WTC11 (cell line): ENCODE measurements around the gene INHBC. TPM values are rescaled to one million over a fixed set of nuclear protein-coding genes. Genes with fewer than 3 reads are reported as not detected.

Source experiments
- ATAC-seq: fragments of 200-7000 bp; cut with Tn5 transposase; 2 replicates; pipeline ENCODE4 v1.10.0; 2021; ENCODE audit warnings: mild to moderate bottlenecking, moderate library complexity
- CTCF ChIA-PET: fragments of 300-600 bp; sonication (Branson Sonifier 250); formaldehyde crosslinking; loops from one replicate; lab custom pipeline; 2021; ENCODE audit warnings: antibody characterized with exemption; lab: Charles Lee
- POLR2A ChIA-PET: fragments of 350-600 bp; sonication (Branson Sonifier 250); formaldehyde crosslinking; loops from one replicate; lab custom pipeline; 2021; ENCODE audit warnings: antibody characterized with exemption; lab: Charles Lee
- DNase-seq: peaks from one replicate; pipeline ENCODE4 v3.0.0; 2021; ENCODE audit warnings: low spot score
- H3K27ac Mint-ChIP-seq: 2 replicates; pipeline ENCODE4 v1.8.0; 2021; ENCODE audit warnings: mixed read lengths
- H3K27me3 Mint-ChIP-seq: 2 replicates; pipeline ENCODE4 v1.8.0; 2021; ENCODE audit warnings: low read depth, mild to moderate bottlenecking, moderate library complexity, mixed read lengths
- H3K36me3 Mint-ChIP-seq: 2 replicates; pipeline ENCODE4 v1.8.0; 2021; ENCODE audit warnings: mixed read lengths
- H3K4me1 Mint-ChIP-seq: 2 replicates; pipeline ENCODE4 v1.8.0; 2022; ENCODE audit warnings: mixed read lengths
- H3K4me3 Mint-ChIP-seq: 2 replicates; pipeline ENCODE4 v1.8.0; 2021; ENCODE audit warnings: mild to moderate bottlenecking, moderate library complexity, mixed read lengths
- H3K9me3 Mint-ChIP-seq: 2 replicates; pipeline ENCODE4 v1.8.0; 2021; ENCODE audit warnings: mixed read lengths
- ATF1 ChIP-seq: sonication (generic); formaldehyde crosslinking; IDR thresholded peaks from 2 replicates; pipeline ENCODE4 v1.8.1; 2023; ENCODE audit warnings: mild to moderate bottlenecking, moderate library complexity, missing genetic modification reagents
- CBFB ChIP-seq: sonication (generic); formaldehyde crosslinking; IDR thresholded peaks from 2 replicates; pipeline ENCODE4 v1.8.1; 2022; ENCODE audit warnings: mild to moderate bottlenecking, low read depth, missing genetic modification reagents
- CREM ChIP-seq: sonication (generic); formaldehyde crosslinking; IDR thresholded peaks from 2 replicates; pipeline ENCODE4 v1.8.1; 2022; ENCODE audit warnings: mild to moderate bottlenecking, missing genetic modification reagents, moderate library complexity
- ETV6 ChIP-seq: sonication (generic); formaldehyde crosslinking; IDR thresholded peaks from 2 replicates; pipeline ENCODE4 v1.8.1; 2022; ENCODE audit warnings: mild to moderate bottlenecking, missing genetic modification reagents
- FOXP1 ChIP-seq: sonication (generic); formaldehyde crosslinking; IDR thresholded peaks from 2 replicates; pipeline ENCODE4 v1.8.0; 2022; ENCODE audit warnings: missing genetic modification reagents, mild to moderate bottlenecking, moderate library complexity, borderline replicate concordance
- GRHL2 ChIP-seq: fragments of 250-450 bp; sonication (Bioruptor Pico); IDR thresholded peaks from 2 replicates; pipeline ENCODE4 v1.8.0; 2022; ENCODE audit warnings: mild to moderate bottlenecking, moderate library complexity; ENCODE audit not compliant: insufficient replicate concordance, severe bottlenecking
- IRF2 ChIP-seq: sonication (generic); formaldehyde crosslinking; IDR thresholded peaks from 2 replicates; pipeline ENCODE4 v1.8.0; 2022; ENCODE audit warnings: low read depth, missing genetic modification reagents, borderline replicate concordance
- MYBL2 ChIP-seq: sonication (generic); formaldehyde crosslinking; IDR thresholded peaks from 2 replicates; pipeline ENCODE4 v1.8.1; 2023; ENCODE audit warnings: mild to moderate bottlenecking, moderate library complexity, missing genetic modification reagents
- NR1H2 ChIP-seq: sonication (generic); formaldehyde crosslinking; IDR thresholded peaks from 2 replicates; pipeline ENCODE4 v1.9.0; 2021; ENCODE audit warnings: mild to moderate bottlenecking, moderate library complexity, missing genetic modification reagents
- NR3C1 ChIP-seq: sonication (generic); formaldehyde crosslinking; conservative IDR thresholded peaks from 2 replicates; pipeline ENCODE4 v1.8.1; 2023; ENCODE audit warnings: low read depth, mild to moderate bottlenecking, missing genetic modification reagents
- OVOL2 ChIP-seq: fragments of 250-450 bp; sonication (Bioruptor Pico); IDR thresholded peaks from 2 replicates; pipeline ENCODE4 v1.9.0; 2021; ENCODE audit warnings: mild to moderate bottlenecking, borderline replicate concordance
- SMAD3 ChIP-seq: sonication (generic); formaldehyde crosslinking; IDR thresholded peaks from 2 replicates; pipeline ENCODE4 v1.8.0; 2022; ENCODE audit warnings: missing genetic modification reagents, mild to moderate bottlenecking, borderline replicate concordance
- ZNF121 ChIP-seq: sonication (generic); formaldehyde crosslinking; IDR thresholded peaks from 2 replicates; pipeline ENCODE4 v1.8.0; 2023; ENCODE audit warnings: missing genetic modification reagents
- ZNF232 ChIP-seq: sonication (generic); formaldehyde crosslinking; IDR thresholded peaks from 2 replicates; pipeline ENCODE4 v1.8.0; 2022; ENCODE audit warnings: mild to moderate bottlenecking, missing genetic modification reagents
- ZNF263 ChIP-seq: sonication (generic); formaldehyde crosslinking; IDR thresholded peaks from 2 replicates; pipeline ENCODE4 v1.8.1; 2022; ENCODE audit warnings: low read depth, mild to moderate bottlenecking, moderate library complexity, missing genetic modification reagents
- ZNF416 ChIP-seq: fragments of 250-450 bp; sonication (Bioruptor Pico); IDR thresholded peaks from 2 replicates; pipeline ENCODE4 v1.9.0; 2021; ENCODE audit warnings: mild to moderate bottlenecking, inconsistent platforms
- ZNF423 ChIP-seq: fragments of 250-450 bp; sonication (Bioruptor Pico); IDR thresholded peaks from 2 replicates; pipeline ENCODE4 v2.1.2; 2022; ENCODE audit warnings: mild to moderate bottlenecking, moderate library complexity
- total RNA-seq: library from RNA; stranded (reverse); gene quantifications from 3 replicates; pipeline ENCODE4 v1.2.3, GENCODE V29; 2021
- TF ChIP-seq, protein P1 (sequence below): sonication (generic); formaldehyde crosslinking; IDR thresholded peaks from 2 replicates; pipeline ENCODE4 v1.8.1; 2022; ENCODE audit warnings: mild to moderate bottlenecking, moderate library complexity, missing genetic modification reagents
- TF ChIP-seq, protein P2 (sequence below): sonication (generic); formaldehyde crosslinking; IDR thresholded peaks from 2 replicates; pipeline ENCODE4 v1.8.0; 2022; ENCODE audit warnings: mild to moderate bottlenecking, missing genetic modification reagents
- TF ChIP-seq, protein P3 (sequence below): sonication (generic); formaldehyde crosslinking; IDR thresholded peaks from 2 replicates; pipeline ENCODE4 v1.8.1; 2022; ENCODE audit warnings: missing genetic modification reagents, borderline replicate concordance
- TF ChIP-seq, protein P4 (sequence below): sonication (generic); formaldehyde crosslinking; IDR thresholded peaks from 2 replicates; pipeline ENCODE4 v1.8.0; 2022; ENCODE audit warnings: mild to moderate bottlenecking, missing genetic modification reagents
- TF ChIP-seq, protein P5 (sequence below): sonication (generic); formaldehyde crosslinking; IDR thresholded peaks from 2 replicates; pipeline ENCODE4 v1.8.0; 2023; ENCODE audit warnings: mild to moderate bottlenecking, missing genetic modification reagents

Gene INHBC
- total RNA-seq, 1 experiment from 2014 or later, result 0.20 TPM

DNA sequence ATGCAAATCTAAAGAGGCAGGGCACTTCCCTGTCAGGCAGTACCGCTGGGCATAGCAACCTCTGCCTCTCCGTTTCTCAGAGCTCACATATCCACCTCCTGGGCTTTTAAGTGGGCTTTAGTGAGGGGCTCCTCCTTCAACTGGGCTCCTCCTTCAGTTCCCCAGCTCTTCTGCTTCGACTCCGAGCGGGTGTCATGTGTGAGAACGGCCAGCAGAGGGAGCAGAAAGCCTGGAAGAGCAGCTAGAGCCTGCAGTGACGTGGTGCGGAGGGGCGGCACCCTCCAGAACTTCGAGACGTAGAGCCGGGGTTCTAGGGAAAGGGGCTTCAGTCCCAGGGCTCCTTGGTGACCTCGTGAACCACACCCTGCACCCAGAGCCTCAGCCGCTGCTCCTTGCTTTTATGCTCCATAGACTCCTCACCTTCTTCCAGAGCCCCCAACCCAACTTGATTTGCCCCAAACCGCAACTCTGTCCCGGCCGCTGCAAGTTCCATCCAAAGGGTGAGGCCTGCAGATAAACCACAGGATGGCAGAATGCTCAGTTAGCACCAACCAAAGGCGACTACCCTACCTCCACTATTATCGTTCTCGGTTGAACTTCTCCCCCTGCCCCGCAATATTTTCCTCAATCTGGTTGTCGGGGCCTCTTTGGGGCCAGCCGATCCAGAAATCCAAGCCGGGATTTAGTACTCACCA lies 24.6 kb downstream of the INHBC start (continued):
- TF ChIP-seq CBFB (CRISPR knock-in tag) (no peak), IRF2 (CRISPR knock-in tag) (no peak), SMAD3 (CRISPR knock-in tag) (no peak), ZNF423 (no peak), ZNF416 (CRISPR knock-in tag) (no peak), FOXP1 (peak; percentile 52; the same call in 1 of the 2 replicates), ETV6 (CRISPR knock-in tag) (peak; percentile 78), NR3C1 (CRISPR knock-in tag) (0 out of 2 replicates have a peak, but pooled peaks have one; percentile 70)
- TF ChIP-seq, protein P1, sequence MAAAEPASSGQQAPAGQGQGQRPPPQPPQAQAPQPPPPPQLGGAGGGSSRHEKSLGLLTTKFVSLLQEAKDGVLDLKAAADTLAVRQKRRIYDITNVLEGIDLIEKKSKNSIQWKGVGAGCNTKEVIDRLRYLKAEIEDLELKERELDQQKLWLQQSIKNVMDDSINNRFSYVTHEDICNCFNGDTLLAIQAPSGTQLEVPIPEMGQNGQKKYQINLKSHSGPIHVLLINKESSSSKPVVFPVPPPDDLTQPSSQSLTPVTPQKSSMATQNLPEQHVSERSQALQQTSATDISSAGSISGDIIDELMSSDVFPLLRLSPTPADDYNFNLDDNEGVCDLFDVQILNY, result no peak
- TF ChIP-seq, protein P2, sequence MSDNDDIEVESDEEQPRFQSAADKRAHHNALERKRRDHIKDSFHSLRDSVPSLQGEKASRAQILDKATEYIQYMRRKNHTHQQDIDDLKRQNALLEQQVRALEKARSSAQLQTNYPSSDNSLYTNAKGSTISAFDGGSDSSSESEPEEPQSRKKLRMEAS (CRISPR knock-in tag), result peak; percentile 56; the same call in 1 of the 2 replicates
- TF ChIP-seq, protein P3, sequence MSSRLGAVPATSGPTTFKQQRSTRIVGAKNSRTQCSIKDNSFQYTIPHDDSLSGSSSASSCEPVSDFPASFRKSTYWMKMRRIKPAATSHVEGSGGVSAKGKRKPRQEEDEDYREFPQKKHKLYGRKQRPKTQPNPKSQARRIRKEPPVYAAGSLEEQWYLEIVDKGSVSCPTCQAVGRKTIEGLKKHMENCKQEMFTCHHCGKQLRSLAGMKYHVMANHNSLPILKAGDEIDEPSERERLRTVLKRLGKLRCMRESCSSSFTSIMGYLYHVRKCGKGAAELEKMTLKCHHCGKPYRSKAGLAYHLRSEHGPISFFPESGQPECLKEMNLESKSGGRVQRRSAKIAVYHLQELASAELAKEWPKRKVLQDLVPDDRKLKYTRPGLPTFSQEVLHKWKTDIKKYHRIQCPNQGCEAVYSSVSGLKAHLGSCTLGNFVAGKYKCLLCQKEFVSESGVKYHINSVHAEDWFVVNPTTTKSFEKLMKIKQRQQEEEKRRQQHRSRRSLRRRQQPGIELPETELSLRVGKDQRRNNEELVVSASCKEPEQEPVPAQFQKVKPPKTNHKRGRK (CRISPR knock-in tag), result no peak
- TF ChIP-seq, all 79 proteins: peak for 14

DNA sequence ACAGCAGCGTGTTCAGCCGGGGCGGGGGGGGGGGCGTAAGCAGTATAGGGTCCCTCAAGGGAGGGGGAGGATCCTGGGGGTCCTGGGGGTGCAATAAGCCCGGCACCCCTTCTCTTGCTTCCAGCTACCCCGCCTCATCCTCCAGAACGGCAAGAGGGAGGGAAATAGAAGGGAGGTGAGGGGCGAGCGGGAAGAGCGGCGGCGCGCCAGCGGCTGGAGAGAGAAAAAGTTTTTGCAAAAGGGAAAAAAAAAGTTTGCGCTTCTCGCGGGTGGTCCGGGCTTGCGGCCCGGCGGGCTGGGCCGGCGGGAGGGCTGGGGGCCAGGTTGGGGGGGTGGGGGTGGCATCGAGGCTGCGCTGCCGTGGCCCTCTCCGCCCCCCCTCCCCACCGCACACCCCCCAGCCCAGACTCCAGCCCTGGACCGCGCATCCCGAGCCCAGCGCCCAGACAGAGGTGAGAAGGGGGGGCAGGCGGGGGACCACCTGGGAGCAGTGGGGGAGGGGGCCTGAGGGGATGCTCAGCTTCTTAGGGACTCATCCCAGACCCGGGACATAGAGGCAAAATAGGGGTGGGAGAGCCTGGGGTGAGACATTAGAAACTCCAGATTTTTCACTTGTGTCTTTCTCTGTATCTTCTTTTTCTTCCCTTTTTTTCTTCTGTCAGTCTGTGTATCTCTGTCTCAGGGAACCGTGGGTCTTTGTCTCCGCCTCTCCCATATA lies 25.3 kb downstream of the INHBC start, which contains the start of gene GLI1:
Gene GLI1 (plus strand): TSS at position 36 of the 718 bp plus-strand sequence. CDS start 3,907 bp downstream, outside the sequence.
- no peak for ATAC-seq
- POLR2A ChIA-PET, result interaction anchor here (1.0 to 2.0 kb wide), 7 partner anchors 18 to 348 kb away, joined by 3 to 9 read pairs (median 4); partner anchors contain the start of genes DDIT3 and SHMT2
- H3K4me3 Mint-ChIP-seq, result peak within 1 kb of the TSS; percentile 96
- H3K27ac Mint-ChIP-seq, result peak within 1 kb of the TSS; percentile 100
- no peak for TF ChIP-seq OVOL2 (CRISPR knock-in tag)
- no peak for TF ChIP-seq ATF1
- TF ChIP-seq ZNF423, result no peak
- TF ChIP-seq, all 79 proteins: peak for 0
- CTCF ChIA-PET, result interaction anchor here (0.7 to 5.2 kb wide), 39 partner anchors 10 to 285 kb away, joined by 3 to 88 read pairs (median 7); partner anchors contain the start of genes DCTN2, DDIT3, INHBC and SHMT2
- Mint-ChIP-seq H3K36me3 (no peaks in the 10 kb centered on the region), H3K4me1 (peaks cover 47% of the 10 kb centered on the region), H3K9me3 (no peaks in the 10 kb centered on the region), H3K27me3 (peaks cover 9% of the 10 kb centered on the region)
- DNase-seq, result peak; percentile 39

DNA sequence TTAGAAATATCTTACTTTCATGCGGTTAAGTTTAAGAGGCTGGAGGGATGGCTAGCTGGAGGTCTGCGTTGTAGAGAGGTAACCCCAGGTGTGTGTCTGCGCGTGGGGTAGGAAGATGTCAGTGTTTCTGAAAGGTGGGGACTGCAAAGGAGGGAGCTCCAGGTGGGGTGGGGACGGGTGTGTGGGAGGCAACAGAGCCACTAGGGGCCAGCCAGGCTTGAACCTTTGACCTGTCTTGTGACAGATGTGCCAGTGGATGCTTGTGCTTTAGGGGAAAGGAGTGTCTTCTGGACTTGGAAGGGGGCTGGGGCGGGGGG lies 25.8 kb downstream of the INHBC start:
- Mint-ChIP-seq H3K36me3 (no peaks in the 10 kb centered on the region), H3K9me3 (no peaks in the 10 kb centered on the region), H3K27me3 (peaks cover 9% of the 10 kb centered on the region), H3K4me1 (peaks cover 42% of the 10 kb centered on the region), H3K27ac (peak overlapping the region; percentile 60; the same call in 1 of the 2 replicates), H3K4me3 (peak overlapping the region; percentile 96)
- ChIA-PET POLR2A (interaction anchor here (1.0 to 1.7 kb wide), 4 partner anchors 60 to 348 kb away, joined by 4 to 7 read pairs (median 6); partner anchors contain the start of gene DDIT3), CTCF (interaction anchor here (0.9 to 5.2 kb wide), 14 partner anchors 8 to 247 kb away, joined by 3 to 88 read pairs (median 10); partner anchors contain the start of genes SHMT2 and STAC3)
- ATAC-seq (no peak), DNase-seq (no peak)
- TF ChIP-seq ZNF263 (CRISPR knock-in tag), result no peak
- TF ChIP-seq, protein P4, sequence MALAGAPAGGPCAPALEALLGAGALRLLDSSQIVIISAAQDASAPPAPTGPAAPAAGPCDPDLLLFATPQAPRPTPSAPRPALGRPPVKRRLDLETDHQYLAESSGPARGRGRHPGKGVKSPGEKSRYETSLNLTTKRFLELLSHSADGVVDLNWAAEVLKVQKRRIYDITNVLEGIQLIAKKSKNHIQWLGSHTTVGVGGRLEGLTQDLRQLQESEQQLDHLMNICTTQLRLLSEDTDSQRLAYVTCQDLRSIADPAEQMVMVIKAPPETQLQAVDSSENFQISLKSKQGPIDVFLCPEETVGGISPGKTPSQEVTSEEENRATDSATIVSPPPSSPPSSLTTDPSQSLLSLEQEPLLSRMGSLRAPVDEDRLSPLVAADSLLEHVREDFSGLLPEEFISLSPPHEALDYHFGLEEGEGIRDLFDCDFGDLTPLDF, result no peak
- no peak for TF ChIP-seq CREM (CRISPR knock-in tag)
- TF ChIP-seq, protein P2 (CRISPR knock-in tag), result no peak
- TF ChIP-seq ZNF232, result no peak
- TF ChIP-seq GRHL2 (CRISPR knock-in tag), result no peak
- no peak for TF ChIP-seq MYBL2 (CRISPR knock-in tag)
- TF ChIP-seq, protein P5, sequence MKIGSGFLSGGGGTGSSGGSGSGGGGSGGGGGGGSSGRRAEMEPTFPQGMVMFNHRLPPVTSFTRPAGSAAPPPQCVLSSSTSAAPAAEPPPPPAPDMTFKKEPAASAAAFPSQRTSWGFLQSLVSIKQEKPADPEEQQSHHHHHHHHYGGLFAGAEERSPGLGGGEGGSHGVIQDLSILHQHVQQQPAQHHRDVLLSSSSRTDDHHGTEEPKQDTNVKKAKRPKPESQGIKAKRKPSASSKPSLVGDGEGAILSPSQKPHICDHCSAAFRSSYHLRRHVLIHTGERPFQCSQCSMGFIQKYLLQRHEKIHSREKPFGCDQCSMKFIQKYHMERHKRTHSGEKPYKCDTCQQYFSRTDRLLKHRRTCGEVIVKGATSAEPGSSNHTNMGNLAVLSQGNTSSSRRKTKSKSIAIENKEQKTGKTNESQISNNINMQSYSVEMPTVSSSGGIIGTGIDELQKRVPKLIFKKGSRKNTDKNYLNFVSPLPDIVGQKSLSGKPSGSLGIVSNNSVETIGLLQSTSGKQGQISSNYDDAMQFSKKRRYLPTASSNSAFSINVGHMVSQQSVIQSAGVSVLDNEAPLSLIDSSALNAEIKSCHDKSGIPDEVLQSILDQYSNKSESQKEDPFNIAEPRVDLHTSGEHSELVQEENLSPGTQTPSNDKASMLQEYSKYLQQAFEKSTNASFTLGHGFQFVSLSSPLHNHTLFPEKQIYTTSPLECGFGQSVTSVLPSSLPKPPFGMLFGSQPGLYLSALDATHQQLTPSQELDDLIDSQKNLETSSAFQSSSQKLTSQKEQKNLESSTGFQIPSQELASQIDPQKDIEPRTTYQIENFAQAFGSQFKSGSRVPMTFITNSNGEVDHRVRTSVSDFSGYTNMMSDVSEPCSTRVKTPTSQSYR (CRISPR knock-in tag), result no peak
- TF ChIP-seq ZNF416 (CRISPR knock-in tag), result no peak
- no peak for TF ChIP-seq ZNF121 (CRISPR knock-in tag)
- TF ChIP-seq, protein P3 (CRISPR knock-in tag), result no peak
- TF ChIP-seq NR1H2 (CRISPR knock-in tag), result no peak
